Ishikawa (cell line): Measurements from ENCODE around the gene DBX2.
A peak's percentile ranks its signal among the peaks of the same experiment; 100 is the strongest.

Experiments
- CEBPB ChIP-seq: IDR thresholded peaks from 2 replicates; pipeline ENCODE4 v1.6.1; 2012
- CREB1 ChIP-seq: IDR thresholded peaks from 2 replicates; pipeline ENCODE4 v1.6.1; 2012; ENCODE audit warnings: low read depth
- EGR1 ChIP-seq: IDR thresholded peaks from 2 replicates; pipeline ENCODE4 v1.6.1; 2012
- EP300 ChIP-seq: IDR thresholded peaks from 2 replicates; pipeline ENCODE4 v1.6.1; 2012; ENCODE audit warnings: borderline replicate concordance
- FOXM1 ChIP-seq: IDR thresholded peaks from 2 replicates; pipeline ENCODE4 v1.6.1; 2012; ENCODE audit warnings: low read depth, borderline replicate concordance
- MAX ChIP-seq: IDR thresholded peaks from 2 replicates; pipeline ENCODE4 v1.6.1; 2012
- NFIC ChIP-seq: IDR thresholded peaks from 2 replicates; pipeline ENCODE4 v1.6.1; 2012
- RAD21 ChIP-seq: IDR thresholded peaks from 2 replicates; pipeline ENCODE4 v1.6.1; 2012; ENCODE audit warnings: low read depth
- TAF1 ChIP-seq: IDR thresholded peaks from 2 replicates; pipeline ENCODE4 v1.6.1; 2012; ENCODE audit warnings: low read depth, mild to moderate bottlenecking
- TCF12 ChIP-seq: IDR thresholded peaks from 2 replicates; pipeline ENCODE4 v1.6.1; 2012; ENCODE audit warnings: low read depth
- TEAD4 ChIP-seq: IDR thresholded peaks from 2 replicates; pipeline ENCODE4 v1.6.1; 2012
- YY1 ChIP-seq: IDR thresholded peaks from 2 replicates; pipeline ENCODE4 v1.6.1; 2012; ENCODE audit warnings: low read depth
- ZBTB7A ChIP-seq: IDR thresholded peaks from 2 replicates; pipeline ENCODE4 v1.6.1; 2012; ENCODE audit warnings: low read depth
- TF ChIP-seq, protein P1 (sequence below): IDR thresholded peaks from 2 replicates; pipeline ENCODE4 v1.6.1; 2012; ENCODE audit warnings: low read depth, mild to moderate bottlenecking

The DBX2 gene

DNA sequence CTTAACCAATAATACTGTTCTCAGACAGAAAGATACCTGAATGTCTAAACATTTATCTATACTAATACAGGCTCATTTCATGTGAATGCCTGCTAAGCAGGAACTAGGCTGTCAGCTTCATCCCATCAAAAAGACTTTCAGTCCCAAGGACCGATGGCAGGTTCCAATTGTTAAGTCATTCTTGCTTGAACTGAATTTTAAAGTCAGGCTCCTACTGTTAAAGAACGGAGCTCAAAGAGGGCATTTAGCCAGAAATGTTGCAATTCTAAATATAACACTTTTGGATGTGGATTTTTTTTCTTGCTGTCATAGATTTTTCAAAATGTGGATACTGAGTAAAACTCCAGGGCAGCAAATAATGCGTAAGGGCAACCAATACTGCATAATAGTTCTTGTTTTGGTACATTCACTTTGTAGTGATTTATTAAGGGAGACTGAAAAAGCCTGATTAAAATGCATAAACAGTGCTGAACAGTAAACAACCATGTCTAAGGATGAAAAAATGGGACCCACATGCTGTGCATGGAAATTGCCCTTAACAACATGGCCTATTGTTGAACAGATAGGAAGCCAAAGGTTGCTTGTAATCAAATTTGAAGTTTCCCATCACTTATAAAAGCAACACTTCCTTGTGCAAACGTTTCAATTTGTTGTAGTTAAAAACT, 38.6 kb upstream of the DBX2 start:
- TF ChIP-seq EP300 = no peak
- TF ChIP-seq MAX = no peak
- no peak for TF ChIP-seq EGR1

- TF ChIP-seq, protein P1, sequence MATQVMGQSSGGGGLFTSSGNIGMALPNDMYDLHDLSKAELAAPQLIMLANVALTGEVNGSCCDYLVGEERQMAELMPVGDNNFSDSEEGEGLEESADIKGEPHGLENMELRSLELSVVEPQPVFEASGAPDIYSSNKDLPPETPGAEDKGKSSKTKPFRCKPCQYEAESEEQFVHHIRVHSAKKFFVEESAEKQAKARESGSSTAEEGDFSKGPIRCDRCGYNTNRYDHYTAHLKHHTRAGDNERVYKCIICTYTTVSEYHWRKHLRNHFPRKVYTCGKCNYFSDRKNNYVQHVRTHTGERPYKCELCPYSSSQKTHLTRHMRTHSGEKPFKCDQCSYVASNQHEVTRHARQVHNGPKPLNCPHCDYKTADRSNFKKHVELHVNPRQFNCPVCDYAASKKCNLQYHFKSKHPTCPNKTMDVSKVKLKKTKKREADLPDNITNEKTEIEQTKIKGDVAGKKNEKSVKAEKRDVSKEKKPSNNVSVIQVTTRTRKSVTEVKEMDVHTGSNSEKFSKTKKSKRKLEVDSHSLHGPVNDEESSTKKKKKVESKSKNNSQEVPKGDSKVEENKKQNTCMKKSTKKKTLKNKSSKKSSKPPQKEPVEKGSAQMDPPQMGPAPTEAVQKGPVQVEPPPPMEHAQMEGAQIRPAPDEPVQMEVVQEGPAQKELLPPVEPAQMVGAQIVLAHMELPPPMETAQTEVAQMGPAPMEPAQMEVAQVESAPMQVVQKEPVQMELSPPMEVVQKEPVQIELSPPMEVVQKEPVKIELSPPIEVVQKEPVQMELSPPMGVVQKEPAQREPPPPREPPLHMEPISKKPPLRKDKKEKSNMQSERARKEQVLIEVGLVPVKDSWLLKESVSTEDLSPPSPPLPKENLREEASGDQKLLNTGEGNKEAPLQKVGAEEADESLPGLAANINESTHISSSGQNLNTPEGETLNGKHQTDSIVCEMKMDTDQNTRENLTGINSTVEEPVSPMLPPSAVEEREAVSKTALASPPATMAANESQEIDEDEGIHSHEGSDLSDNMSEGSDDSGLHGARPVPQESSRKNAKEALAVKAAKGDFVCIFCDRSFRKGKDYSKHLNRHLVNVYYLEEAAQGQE = no peak
- TF ChIP-seq MAX (no peak), RAD21 (no peak), EGR1 (no peak), ZBTB7A (no peak), FOXM1 (no peak)
Observed at GRCh38 chr12:45088608-45089007, 37.7 kb upstream of the DBX2 start.

- no peak for TF ChIP-seq CEBPB
- TF ChIP-seq ZBTB7A = no peak
- TF ChIP-seq EGR1 = no peak
- no peak for TF ChIP-seq EP300
- TF ChIP-seq TEAD4 = no peak
- TF ChIP-seq TAF1 = no peak
- TF ChIP-seq, protein P1 = no peak
- no peak for TF ChIP-seq YY1
- TF ChIP-seq NFIC = no peak
Observed at GRCh38 chr12:45077251-45077650, 26.4 kb upstream of the DBX2 start.

- TF ChIP-seq CEBPB = 0 out of 2 replicates have a peak, but pooled peaks have one; percentile 30
- TF ChIP-seq TEAD4 = peak; percentile 25; the same call in 1 of the 2 replicates
- no peak for TF ChIP-seq RAD21
Observed at GRCh38 chr12:45076417-45077026, 25.6 kb upstream of the DBX2 start.

DNA sequence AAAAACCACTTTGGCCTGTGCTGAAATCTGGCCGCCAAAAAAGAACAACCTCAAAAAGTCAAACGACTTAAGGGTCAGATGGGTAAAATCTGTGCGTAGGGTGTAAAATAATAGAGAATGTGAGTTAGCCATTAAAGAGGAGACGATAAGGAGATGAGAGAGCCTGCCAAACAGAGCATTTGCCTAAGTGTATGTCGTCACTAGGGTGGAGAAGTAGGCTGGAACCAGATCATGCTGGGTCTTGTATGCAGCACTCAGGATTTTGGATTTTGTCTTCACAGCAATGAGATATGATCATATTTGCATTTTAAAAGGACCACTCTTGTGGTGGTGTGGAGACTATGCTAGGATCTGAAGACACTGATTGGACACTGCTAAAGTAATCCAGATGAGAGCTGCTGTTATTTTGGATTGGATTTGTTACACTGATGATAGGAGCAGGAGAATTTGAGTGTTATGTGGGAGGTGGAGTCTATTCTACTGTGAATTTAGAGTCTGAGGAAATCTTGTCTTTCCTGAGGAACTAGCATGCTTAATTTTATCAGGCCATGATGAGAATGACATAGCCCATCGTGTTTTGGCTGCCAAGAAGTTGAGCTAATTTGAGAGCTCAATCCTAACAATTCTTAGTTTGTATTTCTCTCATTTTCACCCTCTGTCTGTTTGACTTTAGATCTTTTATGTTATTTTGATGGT, 24.8 kb upstream of the DBX2 start:
- TF ChIP-seq TAF1 (no peak), ZBTB7A (no peak), CREB1 (no peak), CEBPB (no peak), EP300 (no peak), FOXM1 (no peak), RAD21 (no peak), YY1 (no peak)

DNA sequence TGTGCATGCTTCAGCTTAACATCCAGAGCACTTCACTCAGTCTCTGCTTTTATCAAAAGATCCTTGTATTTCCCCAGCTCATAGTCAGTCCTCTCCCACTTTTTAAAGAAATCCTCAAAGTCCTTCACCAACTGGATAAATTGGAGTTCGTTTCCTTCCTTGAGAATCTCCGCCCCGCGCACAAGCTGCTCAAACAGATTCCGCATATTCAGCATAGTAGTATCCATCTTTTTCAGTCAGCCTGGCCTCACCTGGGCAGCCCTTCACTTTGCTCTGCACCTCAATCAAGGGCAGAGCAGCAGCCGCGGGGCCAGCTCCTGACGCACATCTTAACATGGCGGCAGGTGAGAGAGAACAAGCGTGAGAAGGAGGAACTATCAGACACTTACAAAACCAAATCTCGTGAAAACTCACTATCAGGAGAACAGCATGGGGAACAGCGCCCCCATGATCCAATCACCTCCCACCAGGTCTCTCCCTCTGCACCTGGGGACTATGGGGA, 14.3 kb upstream of the DBX2 start:
- no peak for TF ChIP-seq CREB1

DNA sequence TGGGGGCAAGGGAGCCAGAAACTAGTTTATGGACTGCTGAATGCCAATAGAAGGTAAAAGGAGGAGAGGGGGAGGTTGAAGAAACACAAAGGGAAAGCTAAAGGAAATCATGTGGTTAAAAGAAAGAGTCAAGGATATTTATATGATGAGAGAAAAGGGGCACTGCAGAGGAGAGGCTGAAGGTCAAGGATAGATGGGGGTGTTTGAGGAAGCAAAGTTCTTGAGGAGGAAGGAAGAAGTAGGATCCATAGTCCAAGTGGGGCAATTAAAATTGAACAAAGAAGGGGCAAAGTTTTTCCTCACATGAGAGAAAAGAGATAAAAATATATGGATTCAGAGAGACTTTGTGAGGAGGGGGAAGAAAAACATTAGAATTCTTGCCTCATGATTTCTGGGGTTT, 10.1 kb upstream of the DBX2 start:
- no peak for TF ChIP-seq EGR1
- no peak for TF ChIP-seq CEBPB
- no peak for TF ChIP-seq CREB1
- no peak for TF ChIP-seq EP300
- TF ChIP-seq NFIC = no peak
- no peak for TF ChIP-seq TAF1
- TF ChIP-seq, protein P1 = no peak
- TF ChIP-seq MAX = no peak
- TF ChIP-seq TEAD4 = no peak
- TF ChIP-seq ZBTB7A = no peak
- TF ChIP-seq RAD21 = no peak
- TF ChIP-seq TCF12 = no peak
- TF ChIP-seq FOXM1 = no peak
